HL-60 (cell line): Measurements from ENCODE around the gene ASPN. TPM values are rescaled to one million over a fixed set of nuclear protein-coding genes. Genes with fewer than 3 reads are reported as not detected.

ENCODE experiments used
- DNase-seq, 2 experiments: peaks; one replicate each; pipeline ENCODE4 v3.0.0-alpha.2; 2010 to 2020; ENCODE audit warnings: low read depth in 1 of 2, low spot score in 1 of 2
- H3K27ac ChIP-seq: fragments of 250-450 bp; sonication (Bioruptor Pico); replicated peaks from 2 replicates; pipeline ENCODE4 v1.5.1; 2020; ENCODE audit warnings: mild to moderate bottlenecking, moderate library complexity
- H3K27me3 ChIP-seq: fragments of 250-450 bp; sonication (Bioruptor Pico); 2 replicates; pipeline ENCODE4 v1.5.1; 2021; ENCODE audit warnings: mild to moderate bottlenecking, moderate library complexity; ENCODE audit not compliant: insufficient read depth, poor library complexity, severe bottlenecking
- H3K4me3 ChIP-seq: replicated peaks from 2 replicates; pipeline ENCODE4 v1.5.1; 2011; ENCODE audit warnings: mild to moderate bottlenecking, control low read depth, low read length; ENCODE audit not compliant: insufficient read depth
- CTCF ChIP-seq: IDR thresholded peaks from one replicate; pipeline ENCODE4 v1.5.1; 2011; ENCODE audit warnings: low read length, control low read depth, inconsistent platforms; ENCODE audit not compliant: insufficient read depth
- GABPA ChIP-seq: IDR thresholded peaks from 2 replicates; pipeline ENCODE4 v1.6.1; 2012; ENCODE audit warnings: low read depth
- POLR2AphosphoS5 ChIP-seq: IDR thresholded peaks from 2 replicates; pipeline ENCODE4 v1.6.1; 2012; ENCODE audit warnings: low read depth
- REST ChIP-seq: IDR thresholded peaks from 2 replicates; pipeline ENCODE4 v1.6.1; 2012; ENCODE audit warnings: low read depth; ENCODE audit not compliant: insufficient replicate concordance
- SPI1 ChIP-seq: IDR thresholded peaks from 2 replicates; pipeline ENCODE4 v1.6.1; 2012; ENCODE audit warnings: low read depth, mild to moderate bottlenecking, borderline replicate concordance
- microRNA-seq: library from miRNA; unstranded; fragments of <30 nt; microRNA quantifications from one replicate; pipeline ENCODE4, GENCODE V29; 2018

Gene ASPN

GRCh38 chr9:92408747-92409478, 73.4 kb downstream of the ASPN start:
- no peak for DNase-seq
- H3K4me3 ChIP-seq: no peak overlapping the region
- H3K27me3 ChIP-seq: no peaks in the 10 kb centered on the region
- H3K27ac ChIP-seq: no peak overlapping the region
- TF ChIP-seq REST (no peak), SPI1 (no peak), POLR2AphosphoS5 (no peak), CTCF (no peak), GABPA (no peak)

DNA sequence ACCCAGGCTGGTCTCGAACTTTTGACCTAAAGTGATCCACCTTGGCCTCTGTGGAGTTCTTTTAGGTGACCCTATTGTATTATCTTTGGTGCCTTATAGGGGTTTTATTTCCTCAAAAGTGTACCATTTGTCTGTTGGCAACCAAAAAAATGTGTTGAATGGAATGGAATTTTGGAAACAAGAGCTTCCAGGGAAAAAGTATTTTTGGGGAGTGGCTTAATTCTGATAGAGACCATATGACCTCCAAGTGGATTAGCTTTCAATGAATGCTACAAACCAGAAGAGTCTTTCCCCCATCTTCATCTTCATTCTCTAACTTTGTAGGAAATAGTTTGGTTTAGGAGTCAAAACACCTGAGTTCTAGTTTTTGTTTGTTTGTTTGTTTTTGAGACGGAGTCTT, 74.5 kb downstream of the ASPN start:
- no peak for DNase-seq
- H3K27me3 ChIP-seq: no peaks in the 10 kb centered on the region
- no peak overlapping the region for H3K27ac ChIP-seq
- H3K4me3 ChIP-seq: no peak overlapping the region
- no peak for TF ChIP-seq SPI1

- H3K27ac ChIP-seq: peak overlapping the region; percentile 49
- H3K4me3 ChIP-seq: no peak overlapping the region; the same call in 1 of the 2 replicates
- TF ChIP-seq POLR2AphosphoS5: 0 out of 2 replicates have a peak, but pooled peaks have one; percentile 27
- TF ChIP-seq GABPA: no peak
- peak; percentile 94 for TF ChIP-seq SPI1
- DNase-seq: peak; percentile 3 to 87
- H3K27me3 ChIP-seq: no peaks in the 10 kb centered on the region
These were observed 75.8 kb downstream of the ASPN start for GRCh38 chr9:92406477-92406876.

Small RNA genes lying within 50 kb of the gene (microRNA-seq; reads per million reads assigned to microRNA genes)
- not detected for gene MIR4670
